ENCODE measurements around the gene TADA2A.
"Not testable (repeated sequence)": the region's sequence is repeated elsewhere in the genome, so short reads cannot be mapped to it uniquely, and the experiment has no call there.

The TADA2A gene

DNA sequence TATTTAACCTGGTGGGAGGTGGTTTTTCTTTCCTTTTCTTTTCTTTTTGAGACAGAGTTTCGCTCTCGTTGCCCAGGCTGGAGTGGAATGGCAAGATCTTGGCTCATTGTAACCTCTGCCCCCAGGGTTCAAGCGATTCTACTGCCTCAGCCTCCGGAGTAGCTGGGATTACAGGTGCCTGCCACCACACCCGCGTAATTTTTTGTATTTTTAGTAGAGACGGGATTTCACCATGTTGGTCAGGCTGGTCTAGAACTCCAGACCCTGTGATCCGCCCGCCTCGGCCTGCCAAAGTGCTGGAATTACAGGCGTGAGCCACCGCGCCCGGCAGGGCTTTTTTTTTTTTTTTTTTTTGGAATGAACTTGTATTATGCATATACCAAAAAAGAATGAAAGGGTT, 1.2 kb upstream of the TADA2A start:
- DNase-seq = not testable (repeated sequence)

DNA sequence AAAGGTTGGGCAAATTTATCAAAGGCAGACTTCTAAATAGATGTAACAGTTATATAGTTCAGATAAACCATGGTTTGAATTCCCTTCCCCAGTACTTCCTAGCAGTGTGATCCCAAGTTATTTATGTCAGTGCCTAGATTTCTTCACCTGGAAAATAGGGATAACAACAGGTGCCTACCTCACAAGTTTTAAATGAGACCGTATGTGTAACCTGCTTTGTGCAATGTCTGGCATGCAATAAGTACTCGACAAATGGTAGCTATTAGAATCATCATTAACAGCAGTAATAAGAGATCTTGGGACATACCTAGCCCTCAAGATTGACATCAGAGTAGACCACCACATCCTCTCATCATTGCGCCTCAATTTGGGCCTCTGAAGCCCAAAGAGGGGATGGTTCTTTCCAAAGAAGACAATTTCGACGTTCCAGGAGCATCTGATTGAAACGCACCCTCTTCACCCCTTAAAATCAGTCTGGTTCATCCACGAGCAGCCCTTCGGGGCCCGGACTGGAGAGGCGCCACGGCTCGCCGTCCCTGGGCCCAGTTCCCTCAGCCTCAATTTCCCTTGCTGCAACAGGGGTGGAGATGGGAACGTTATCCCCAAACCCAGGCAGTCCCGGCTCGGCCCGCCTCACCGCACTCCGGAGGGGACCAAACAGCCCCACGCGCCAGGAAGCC, 591 bp upstream of the TADA2A start:
- no peak for DNase-seq

DNA sequence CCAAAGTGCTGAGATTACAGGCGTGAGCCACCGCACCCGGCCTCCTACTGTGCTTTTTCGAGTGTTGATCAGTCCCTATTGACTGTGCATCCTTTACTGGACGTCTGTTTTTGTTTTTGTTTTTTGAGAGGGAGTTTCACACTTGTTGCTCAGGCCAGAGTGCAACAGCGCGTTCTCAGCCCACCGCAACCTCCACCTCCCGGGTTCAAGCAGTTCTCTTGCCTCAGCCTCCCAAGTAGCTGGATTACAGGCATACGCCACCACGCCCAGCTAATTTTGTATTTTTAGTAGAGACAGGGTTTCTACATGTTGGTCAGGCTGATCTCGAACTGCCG, 1.4 kb downstream of the TADA2A start:
- DNase-seq = not testable (repeated sequence)

DNA sequence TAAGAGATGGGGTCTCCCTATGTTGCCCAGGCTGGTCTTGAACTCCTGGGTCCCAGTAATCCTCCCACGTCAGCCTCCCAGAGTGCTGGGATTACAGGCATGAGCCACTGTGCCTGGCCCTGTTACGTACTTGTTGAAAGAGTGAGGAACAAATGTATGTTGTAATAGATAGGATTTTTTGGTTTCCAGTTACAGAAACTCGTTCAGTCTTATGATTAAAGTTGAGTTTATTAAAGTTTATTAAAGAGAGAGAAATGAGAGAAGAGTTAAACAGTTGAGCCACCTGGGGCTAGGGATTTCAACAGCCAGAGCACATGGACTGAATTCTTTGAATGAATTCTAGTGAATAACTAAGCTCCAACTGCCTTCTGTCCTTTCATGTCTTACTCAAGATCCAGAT, 3.7 kb downstream of the TADA2A start:
- no peak for DNase-seq

DNA sequence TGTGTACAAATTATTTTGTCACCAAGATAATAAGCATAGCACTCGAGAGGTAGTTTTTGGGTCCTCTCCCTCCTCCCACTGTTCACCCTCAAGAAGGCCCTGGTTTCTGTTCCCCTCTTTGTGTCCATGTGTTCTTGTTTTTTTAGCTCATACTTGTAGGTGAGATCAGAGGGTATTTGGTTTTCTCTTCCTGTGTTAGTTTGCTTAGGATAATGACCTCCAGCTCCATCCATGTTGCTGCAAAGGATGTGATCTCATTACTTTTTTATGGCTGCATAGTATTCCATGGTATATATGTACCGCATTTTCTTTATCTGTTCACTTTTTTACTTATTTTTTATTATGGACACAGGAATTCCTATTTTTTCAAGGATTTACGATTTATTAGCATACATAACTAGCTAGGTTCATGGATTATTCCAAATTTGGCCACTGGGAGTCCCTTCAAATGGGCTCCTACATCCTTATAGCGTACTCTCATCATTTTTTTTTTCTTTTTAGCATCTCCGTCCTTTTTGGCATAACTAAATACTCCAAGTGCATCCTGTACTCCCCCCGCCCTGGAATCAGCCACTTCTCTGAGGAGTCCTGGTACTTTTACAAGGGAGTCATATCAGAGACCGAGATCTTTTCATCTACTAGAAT, 7.3 kb downstream of the TADA2A start:
- DNase-seq = no peak

DNA sequence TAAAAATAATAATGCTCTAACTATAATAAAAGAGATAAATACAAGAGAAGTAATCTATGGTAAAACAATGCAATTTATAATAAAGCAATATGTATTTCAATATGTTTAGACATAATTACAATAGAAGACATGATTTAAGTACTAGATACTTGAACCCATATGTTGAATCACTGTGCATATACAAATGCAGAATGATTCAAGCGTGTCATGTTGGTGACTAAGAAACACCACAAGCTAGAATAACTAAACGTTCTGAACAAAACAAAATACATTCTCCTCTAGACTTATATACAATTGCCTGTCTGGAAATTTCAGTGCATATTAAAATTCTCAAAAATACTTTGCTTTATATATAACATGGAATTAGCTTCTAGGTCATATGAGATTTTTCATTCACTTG, 11.2 kb downstream of the TADA2A start:
- no peak for DNase-seq

DNA sequence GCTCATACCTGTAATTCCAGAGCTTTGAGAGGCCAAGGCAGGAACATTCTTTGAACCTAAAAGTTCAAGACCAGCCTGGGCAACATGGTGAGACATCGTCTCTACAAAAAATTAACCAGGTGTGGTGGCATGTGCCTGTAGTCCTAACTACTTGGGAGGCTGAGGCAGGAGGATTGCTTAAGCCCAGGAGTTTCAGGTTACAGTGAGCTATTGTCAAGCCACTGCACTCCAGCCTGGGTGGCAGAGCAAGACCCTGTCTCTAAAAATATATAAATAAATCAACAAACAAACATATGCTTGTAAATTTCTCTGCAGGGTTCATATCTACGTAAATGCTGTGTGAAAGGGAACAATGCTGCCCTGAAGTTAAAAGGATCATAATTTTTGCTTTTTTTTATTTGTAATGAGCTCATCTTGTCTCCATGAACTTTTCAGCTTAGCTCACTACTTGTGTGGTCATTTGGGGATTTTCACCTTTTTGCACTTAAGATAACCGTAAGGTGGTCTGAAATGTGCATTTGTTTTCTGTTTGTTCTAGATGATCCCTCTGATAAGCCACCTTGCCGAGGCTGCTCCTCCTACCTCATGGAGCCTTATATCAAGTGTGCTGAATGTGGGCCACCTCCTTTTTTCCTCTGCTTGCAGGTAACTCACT, 16.4 kb downstream of the TADA2A start:
- DNase-seq = no peak

DNA sequence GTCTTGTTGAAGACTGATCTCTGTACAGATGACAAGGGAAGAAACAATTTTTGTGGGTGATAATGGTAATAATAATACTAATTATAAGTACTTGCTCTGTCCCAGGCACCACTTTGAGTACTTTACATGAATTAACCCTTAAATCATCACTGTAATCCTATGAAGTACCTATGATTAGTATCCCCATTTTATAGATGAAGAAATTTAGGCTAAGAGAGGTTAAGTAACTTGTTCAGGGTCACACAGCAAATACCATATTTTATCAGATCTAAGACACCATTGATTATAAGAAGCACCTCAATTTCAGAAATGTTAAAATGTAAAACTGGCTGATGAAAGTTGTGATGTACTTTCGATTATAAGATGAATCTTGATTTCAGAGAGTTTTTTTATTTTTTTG, 18.6 kb downstream of the TADA2A start:
- DNase-seq = no peak

DNA sequence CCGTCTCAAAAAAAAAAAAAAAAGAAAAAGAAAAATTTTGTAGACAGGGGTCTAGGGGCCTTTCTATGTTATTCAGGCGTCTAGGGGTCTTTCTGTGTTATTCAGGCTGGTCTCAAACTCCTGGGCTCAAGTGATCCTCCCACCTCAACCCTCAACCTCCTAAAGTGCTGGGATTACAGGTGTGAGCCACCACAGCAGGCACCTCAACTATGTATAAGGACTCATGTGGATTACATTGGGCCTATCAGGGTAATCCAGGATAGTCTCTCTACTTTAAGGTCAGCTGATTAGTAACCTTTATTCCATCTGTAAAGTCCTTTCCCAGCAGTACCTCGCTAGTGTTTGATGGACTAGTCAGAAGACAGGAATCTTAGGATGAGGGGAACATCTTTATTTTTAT, 22.4 kb downstream of the TADA2A start:
- no peak for DNase-seq

DNA sequence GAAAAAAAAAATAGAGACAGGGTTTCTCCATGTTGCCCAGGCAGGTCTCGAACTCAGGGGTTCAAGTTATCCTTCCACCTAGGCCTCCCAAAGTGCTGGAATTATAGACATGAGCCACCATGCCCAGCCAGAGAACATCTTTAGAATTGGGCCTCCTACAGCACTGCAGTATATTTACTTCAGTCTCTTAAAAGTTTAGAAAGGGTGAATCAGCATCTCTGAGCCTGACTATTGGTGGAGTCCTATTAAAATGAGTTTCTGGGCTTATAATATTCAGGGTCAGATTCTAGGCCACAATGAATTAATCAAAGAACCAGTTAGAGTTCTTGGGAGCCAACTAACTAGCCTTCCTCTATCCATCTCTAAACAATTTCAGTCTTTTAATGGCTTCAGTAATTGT, 22.8 kb downstream of the TADA2A start:
- DNase-seq = no peak

DNA sequence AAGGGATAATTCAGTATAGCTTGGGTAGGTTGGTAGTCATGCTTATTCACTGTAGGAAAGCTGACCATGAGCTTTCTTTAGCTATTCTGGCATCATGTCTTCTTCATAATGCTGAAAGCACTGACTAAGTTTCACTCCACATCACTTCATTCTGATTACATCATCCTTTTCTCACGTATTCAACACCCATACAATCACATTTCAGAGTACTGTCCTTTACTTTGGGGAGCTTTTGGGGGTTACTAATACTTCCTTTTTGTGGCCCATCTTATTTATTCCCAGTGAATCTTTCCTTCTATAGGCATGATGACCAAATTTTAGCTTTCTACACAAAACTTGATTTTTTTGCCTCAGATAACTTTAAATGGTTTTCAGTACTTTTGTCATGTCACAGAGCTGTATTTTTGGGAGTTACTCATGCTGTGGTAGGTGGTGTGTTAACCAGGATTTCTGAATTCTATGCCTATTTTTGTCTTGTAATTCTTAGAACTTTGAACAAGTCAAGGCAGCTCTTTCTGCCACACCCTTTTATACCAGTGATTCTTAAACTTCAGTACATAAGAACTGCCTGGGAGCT, 23.5 kb downstream of the TADA2A start:
- no peak for DNase-seq

DNA sequence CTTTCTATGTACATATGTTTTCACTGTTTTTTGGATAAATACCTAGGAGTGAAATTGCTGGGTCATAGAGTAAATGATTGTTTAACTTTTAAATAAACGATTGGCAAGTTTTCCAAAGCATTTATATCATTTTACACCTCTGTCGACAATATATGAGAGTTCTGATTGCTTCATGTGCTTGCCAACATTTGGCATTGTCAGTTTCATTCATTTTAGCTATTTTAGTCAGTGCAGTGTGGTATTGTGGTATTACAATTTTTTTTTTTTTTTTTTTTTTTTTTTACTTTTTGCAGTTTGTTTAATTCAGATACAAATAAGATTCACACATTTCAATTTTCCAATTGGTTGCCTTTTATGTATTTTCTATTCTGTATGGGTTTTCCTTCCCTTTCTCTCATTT, 26.0 kb downstream of the TADA2A start:
- DNase-seq = no peak

DNA sequence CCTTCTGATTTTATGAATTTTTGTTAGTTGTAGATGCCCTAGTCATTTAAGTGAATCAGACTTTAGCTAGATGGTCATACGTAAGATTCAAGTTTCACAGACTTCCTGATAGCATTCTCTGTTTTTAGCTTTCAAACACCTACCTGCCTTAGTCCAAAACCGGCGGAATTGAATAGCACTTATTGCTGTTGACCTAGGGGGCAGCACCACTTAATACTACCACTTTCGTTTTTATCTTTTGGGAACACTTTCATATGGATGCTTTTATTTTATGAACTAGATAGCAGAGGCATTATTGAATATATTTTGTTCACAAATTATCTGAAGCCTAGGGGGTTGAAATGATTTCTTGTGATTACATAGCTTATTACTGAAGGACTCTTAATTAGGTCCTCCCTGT, 31.5 kb downstream of the TADA2A start:
- no peak for DNase-seq

DNA sequence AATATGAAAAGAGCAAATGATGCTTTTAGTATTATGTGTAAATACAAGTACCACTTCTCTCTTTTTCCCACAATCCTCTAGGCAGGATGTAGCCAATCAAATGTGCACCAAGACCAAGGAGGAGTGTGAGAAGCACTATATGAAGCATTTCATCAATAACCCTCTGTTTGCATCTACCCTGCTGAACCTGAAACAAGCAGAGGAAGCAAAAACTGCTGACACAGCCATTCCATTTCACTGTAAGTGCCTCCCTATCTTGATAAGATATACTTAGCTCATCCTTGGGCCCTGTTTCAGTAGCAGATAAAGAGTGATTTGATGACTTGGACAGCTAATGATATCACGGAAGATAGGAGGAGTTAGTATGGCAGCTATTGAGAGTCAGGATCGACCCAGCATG, 33.7 kb downstream of the TADA2A start:
- no peak for DNase-seq

DNA sequence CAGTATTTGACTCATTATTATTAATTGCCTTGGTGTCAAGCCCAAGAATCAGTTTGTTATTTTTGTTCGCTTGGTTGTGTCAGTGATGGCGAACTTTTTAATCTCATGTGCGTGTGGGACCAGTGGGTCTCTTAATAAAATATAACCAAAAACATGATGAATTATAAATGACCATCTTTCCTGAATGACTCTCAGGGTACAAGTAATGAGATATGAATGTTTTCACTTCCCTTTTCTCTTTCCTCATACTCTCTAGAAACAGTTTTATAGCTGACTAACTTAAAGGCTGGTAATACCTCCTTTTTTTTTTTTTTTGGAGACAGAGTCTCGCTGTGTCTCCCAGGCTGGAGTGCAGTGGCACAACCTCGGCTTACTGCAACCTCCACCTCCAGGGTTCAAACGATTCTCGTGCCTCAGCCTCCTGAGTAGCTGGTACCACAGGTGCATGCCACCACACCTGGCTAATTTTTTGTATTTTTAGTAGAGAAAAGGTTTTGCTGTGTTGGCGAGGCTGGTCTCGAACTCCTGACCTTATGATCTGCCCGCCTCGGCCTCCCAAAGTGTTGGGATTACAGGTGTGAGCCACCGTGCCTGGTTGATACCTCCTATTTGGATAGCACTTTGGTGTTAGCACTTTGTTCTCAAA, 34.8 kb downstream of the TADA2A start:
- DNase-seq = not testable (repeated sequence)

DNA sequence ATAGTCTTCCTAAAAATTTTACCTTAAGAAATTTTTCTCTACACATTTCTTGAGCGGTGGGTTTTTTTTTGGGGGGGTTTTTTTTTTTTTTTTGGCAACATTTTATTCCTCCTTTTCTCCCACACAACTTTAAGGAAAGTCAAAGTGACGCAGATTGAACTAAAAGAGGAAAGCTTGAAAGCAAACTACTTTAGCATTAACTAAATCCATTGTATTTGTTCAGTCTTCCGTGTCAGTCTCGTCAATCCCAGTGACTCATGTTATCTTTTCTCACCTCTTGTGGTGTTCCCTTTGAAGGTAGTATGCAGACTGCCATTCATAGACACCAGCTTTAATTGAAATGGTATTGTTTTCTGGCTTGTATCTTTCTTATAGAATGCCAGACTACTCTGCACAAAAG, 39.3 kb downstream of the TADA2A start:
- DNase-seq = no peak

DNA sequence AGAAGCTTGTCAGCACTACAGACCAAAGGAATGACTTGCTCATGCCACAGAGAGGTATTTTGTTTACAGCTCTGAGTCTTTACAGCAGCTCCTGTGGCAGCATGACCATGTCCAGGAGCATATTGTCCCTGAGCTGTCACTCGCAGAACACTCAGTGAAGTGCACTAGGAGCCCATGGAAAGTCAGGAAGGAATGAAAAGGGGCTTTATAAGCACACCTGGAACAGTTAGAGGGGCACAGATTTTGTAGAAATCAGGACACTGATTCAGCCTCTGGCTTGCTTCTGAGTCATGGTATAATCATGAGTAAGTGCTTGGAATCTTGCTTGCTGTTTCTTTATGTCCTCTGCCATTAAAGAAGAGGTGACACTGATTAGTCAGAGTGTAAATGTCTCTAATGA, 41.0 kb downstream of the TADA2A start:
- no peak for DNase-seq

DNA sequence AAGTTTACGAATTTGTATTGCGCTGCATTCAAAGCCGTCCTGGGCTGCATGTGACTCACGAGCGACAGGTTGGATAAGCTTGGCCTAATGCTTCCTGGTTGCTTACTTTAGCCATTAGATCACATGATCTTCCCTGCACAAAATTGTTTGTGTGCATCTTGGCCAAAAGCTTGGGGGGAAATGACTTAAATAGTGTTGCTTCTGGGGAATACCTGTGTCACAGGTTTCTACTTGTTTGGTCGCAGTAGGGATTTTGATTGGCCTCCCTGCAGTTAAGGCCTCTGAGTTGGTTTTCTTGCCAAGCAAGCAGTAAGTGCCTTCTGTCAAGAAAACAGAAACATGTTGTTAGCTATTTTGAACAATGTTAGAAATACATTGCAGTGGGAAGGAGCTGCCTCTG, 43.4 kb downstream of the TADA2A start:
- no peak for DNase-seq

DNA sequence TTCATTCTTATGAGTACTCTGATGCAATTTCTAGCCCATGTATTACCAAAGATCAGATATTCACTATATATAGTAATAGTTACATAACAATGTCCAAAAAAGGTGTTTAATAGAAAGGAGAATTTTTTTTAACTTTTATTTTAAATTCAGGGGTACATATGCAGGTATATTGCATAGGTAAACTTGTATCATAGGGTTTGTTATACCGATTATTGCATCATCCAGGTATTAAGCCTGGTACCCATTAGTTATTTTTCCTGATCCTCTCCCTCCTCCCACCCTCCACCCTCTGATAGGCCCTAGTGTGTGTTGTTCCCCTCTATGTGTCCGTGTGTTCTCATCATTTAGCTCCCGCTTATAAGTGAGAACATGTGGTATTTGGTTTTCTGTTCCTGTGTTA, 51.1 kb downstream of the TADA2A start:
- DNase-seq = not testable (repeated sequence)

DNA sequence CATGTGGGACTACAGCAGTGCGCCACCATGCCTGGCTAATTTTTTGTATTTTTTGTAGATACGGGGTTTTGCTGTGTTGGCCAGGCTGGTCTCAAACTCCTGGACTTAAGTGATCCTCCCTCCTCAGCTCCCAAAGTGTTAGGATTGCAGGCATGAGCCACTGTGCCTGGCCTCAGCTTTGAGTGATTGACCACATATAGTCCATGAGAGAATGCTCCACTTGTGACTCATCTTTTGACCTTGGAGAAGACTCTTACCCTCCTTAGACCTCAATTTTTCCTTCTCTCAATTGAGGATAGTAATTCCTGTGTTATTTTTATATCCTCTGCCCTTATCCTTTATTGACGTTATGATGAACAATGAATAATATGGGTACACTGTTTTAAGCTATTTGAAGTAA, 52.1 kb downstream of the TADA2A start:
- DNase-seq = no peak

DNA sequence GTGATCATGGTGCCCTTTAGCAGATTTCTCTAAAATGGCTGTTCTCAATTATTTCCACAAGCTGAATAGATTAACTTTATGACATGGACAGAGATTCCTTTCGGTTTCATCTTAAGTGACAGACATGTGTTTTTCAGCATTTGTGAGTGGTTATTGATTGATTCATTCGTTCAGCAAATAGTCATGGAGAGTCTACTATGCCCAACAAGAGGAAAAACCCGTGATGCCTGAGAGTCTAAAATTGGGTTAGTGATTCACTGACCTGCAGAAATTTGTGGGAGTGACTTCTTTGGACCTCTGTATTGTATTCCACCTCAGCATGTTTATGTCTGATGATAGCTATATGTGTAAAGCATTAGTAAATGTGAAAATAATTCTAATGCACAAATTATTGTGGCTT, 55.0 kb downstream of the TADA2A start:
- DNase-seq = no peak

DNA sequence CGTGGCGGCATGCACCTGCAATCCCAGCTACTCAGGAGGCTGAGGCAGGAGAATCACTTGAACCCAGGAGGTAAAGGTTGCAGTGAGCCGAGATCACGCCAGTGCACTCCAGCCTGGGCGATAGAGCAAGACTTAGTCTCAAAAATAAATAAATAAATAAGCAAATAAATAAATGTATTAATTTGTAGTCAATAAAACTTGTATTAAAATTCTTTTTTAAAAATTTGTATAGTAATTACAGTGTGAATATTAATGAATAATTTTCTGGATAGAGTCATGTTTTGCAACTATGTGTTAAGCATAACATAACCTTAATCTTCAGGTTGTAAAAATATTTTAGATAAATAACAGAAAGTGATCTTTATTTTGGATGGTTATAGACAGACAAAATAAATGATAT, 55.8 kb downstream of the TADA2A start:
- no peak for DNase-seq

DNA sequence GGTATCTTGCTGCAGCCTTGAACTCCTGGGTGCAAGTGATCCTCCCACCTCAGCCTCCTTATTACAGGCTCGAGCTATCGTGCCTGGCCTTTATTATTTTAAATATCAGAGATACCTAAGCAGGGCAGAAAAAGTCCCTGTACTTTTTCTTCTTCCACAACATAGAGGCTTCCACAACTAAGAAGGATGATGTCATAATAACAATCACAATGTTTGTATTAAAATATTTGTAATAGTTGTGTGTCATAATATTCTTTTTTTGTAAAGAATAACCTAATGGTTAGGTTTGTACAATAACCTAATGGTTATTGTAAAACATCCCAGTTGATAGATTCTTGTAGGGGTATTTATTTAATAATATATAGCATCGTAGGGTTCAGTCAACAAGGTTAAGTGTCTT, 56.4 kb downstream of the TADA2A start:
- no peak for DNase-seq

DNA sequence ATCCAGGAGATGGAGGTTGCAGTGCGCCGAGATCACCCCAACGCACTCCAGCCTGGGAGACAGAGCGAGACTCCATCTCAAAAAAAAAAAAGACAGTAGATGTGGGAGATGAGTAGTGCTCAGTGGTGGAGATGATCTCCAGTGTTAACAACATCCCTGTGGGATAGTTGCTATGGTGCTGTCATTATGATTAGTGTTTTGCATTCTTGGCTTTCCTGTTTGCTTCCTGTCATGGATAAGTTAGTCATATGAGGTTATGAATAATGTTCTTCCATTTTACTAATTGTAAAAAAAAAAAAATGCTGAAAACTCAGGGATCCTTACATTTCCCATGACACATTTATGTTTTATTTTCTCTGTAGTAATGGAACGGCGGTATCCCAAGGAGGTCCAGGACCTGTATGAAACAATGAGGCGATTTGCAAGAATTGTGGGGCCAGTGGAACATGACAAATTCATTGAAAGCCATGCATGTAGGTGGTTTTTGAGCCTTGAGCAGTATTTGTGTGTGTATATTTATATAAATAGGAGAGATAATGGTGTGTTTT, 58.5 kb downstream of the TADA2A start:
- DNase-seq = no peak
